ENCODE results near the gene MOBP.
A peak's percentile ranks its signal among the peaks of the same experiment; 100 is the strongest.

DNA sequence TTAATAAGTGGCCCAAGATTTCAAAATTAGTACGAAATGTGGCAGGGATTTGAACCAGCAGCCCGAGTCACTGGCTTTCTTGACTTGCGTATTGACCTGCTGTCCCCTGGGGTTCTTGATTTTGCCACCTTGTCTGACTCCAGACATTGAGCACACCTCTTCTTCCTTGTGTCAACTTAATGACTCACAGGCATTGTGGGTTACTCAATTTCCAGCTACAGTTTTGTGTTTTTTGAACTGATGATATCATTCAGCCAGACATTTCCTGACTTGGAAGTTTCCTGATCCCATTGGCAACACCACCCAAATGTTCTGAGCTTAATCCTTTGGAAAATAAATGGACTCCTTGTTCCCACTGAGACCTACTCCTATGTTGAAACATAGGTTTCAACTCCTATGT, 64.2 kb downstream of the MOBP start:
- TF ChIP-seq POLR2AphosphoS5 (IDR thresholded peaks at IDR 0.05) (peak in 1 of 3 donors; percentile 48), POLR2A (IDR thresholded peaks at IDR 0.05) (no peak)

Measured in stomach (tissue), 4 donors.